CD8-positive, alpha-beta memory T cell (primary cell): ENCODE results near the gene ZNF480. TPM values are rescaled to one million over a fixed set of nuclear protein-coding genes. Genes with fewer than 3 reads are reported as not detected.
"Not testable (repeated sequence)": the region's sequence is repeated elsewhere in the genome, so short reads cannot be mapped to it uniquely, and the experiment has no call there.

Experiments used
- CTCF ChIA-PET: fragments of 350-600 bp; sonication (Branson Sonifier 250); formaldehyde crosslinking; loops from one replicate; lab custom pipeline; 2021; ENCODE audit warnings: antibody characterized with exemption; lab: Charles Lee
- POLR2A ChIA-PET: fragments of 350-600 bp; sonication (Branson Sonifier 250); formaldehyde crosslinking; loops from one replicate; lab custom pipeline; 2021; ENCODE audit warnings: antibody characterized with exemption; lab: Charles Lee
- DNase-seq, 5 donors: peaks; one replicate each; pipeline versions ENCODE4 v3.0.0 to v3.0.0-alpha.2; 2020 to 2022; ENCODE audit warnings: mixed read lengths in 1 of 5
- H3K27ac ChIP-seq: one replicate; pipeline ENCODE4 v1.7.0; 2013; ENCODE audit warnings: low read depth, mild to moderate bottlenecking, low read length, moderate library complexity
- H3K27me3 ChIP-seq: 2 replicates; pipeline ENCODE4 v1.7.0; 2013; ENCODE audit warnings: low read length, mild to moderate bottlenecking; ENCODE audit not compliant: insufficient read depth, poor library complexity, severe bottlenecking
- H3K36me3 ChIP-seq: 2 replicates; pipeline ENCODE4 v1.7.0; 2013; ENCODE audit warnings: mild to moderate bottlenecking, low read length, moderate library complexity; ENCODE audit not compliant: insufficient read depth
- H3K4me1 ChIP-seq: 2 replicates; pipeline ENCODE4 v1.7.0; 2013; ENCODE audit warnings: mild to moderate bottlenecking, low read length, moderate library complexity; ENCODE audit not compliant: insufficient read depth
- H3K4me3 ChIP-seq: 2 replicates; pipeline ENCODE4 v1.7.0; 2013; ENCODE audit warnings: mild to moderate bottlenecking, low read length
- H3K9me3 ChIP-seq: 2 replicates; pipeline ENCODE4 v1.7.0; 2013; ENCODE audit warnings: mild to moderate bottlenecking, low read length
- H3K27ac Mint-ChIP-seq, 8 donors: one replicate each; pipeline ENCODE4 v1.8.0; 2020 to 2021; ENCODE audit warnings: mixed read lengths in 8 of 8, mild to moderate bottlenecking in 6 of 8, inconsistent platforms in 3 of 8, moderate library complexity in 3 of 8
- H3K27me3 Mint-ChIP-seq, 2 donors: one replicate each; pipeline ENCODE4 v1.8.0; 2020 to 2021; ENCODE audit warnings: mixed read lengths in 2 of 2, mild to moderate bottlenecking in 1 of 2, moderate library complexity in 1 of 2
- H3K36me3 Mint-ChIP-seq, 3 donors: one replicate each; pipeline ENCODE4 v1.8.0; 2020 to 2021; ENCODE audit warnings: mixed read lengths in 3 of 3, inconsistent platforms in 1 of 3, mild to moderate bottlenecking in 1 of 3
- H3K4me1 Mint-ChIP-seq, 3 donors: one replicate each; pipeline ENCODE4 v1.8.0; 2020 to 2021; ENCODE audit warnings: mixed read lengths in 3 of 3, inconsistent platforms in 1 of 3, mild to moderate bottlenecking in 1 of 3
- H3K4me3 Mint-ChIP-seq, 7 donors: one replicate each; pipeline ENCODE4 v1.8.0; 2020 to 2021; ENCODE audit warnings: mixed read lengths in 7 of 7, mild to moderate bottlenecking in 6 of 7, moderate library complexity in 4 of 7, inconsistent platforms in 2 of 7
- H3K9me3 Mint-ChIP-seq, 5 donors: one replicate each; pipeline ENCODE4 v1.8.0; 2020 to 2022; ENCODE audit warnings: mixed read lengths in 5 of 5, mild to moderate bottlenecking in 3 of 5, moderate library complexity in 2 of 5, inconsistent platforms in 1 of 5
- polyA plus RNA-seq: library from polyadenylated mRNA; unstranded; fragments of 300-500 nt; fragmentation: Illumina TruSeq; gene quantifications from one replicate; pipeline ENCODE4 v1.2.3, GENCODE V29; 2021
- total RNA-seq, 2 experiments: library from RNA; stranded (reverse); gene quantifications; one replicate each; pipeline ENCODE4 v1.2.3, GENCODE V29; 2021

ZNF480 gene
- total and polyA plus RNA-seq, 3 experiments from 2014 or later = 5.6 to 28.0 (median 6.6) TPM

GRCh38 chr19:52274191-52274590, 22.8 kb upstream of the ZNF480 start:
- peaks cover 22% of the 10 kb centered on the region for H3K4me1 ChIP-seq
- peaks cover 33% of the 10 kb centered on the region for H3K36me3 ChIP-seq
- CTCF ChIA-PET = no interaction called here
- no peak overlapping the region for H3K4me3 ChIP-seq
- H3K9me3 ChIP-seq = peaks cover 9% of the 10 kb centered on the region
- Mint-ChIP-seq H3K4me1 (peaks cover 76 to 93% (median 89%) of the 10 kb centered on the region in 3 donors), H3K27me3 (no peaks in the 10 kb centered on the region), H3K4me3 (peak overlapping the region in 6 of 7 donors; percentile 2 to 53 (median 28)), H3K27ac (peak overlapping the region in 1 of 8 donors; percentile 6), H3K9me3 (peaks cover 0 to 27% (median 4%) of the 10 kb centered on the region in 5 donors), H3K36me3 (peaks cover 28 to 73% (median 52%) of the 10 kb centered on the region in 3 donors)
- no peak for DNase-seq
- H3K27ac ChIP-seq = no peak overlapping the region
- no peaks in the 10 kb centered on the region for H3K27me3 ChIP-seq
- POLR2A ChIA-PET = no interaction called here

GRCh38 chr19:52275988-52276387, 21.0 kb upstream of the ZNF480 start:
- Histone ChIP-seq H3K9me3 (peaks cover 9% of the 10 kb centered on the region), H3K36me3 (peaks cover 27% of the 10 kb centered on the region), H3K27ac (no peak overlapping the region), H3K4me3 (peak overlapping the region; percentile 30), H3K27me3 (no peaks in the 10 kb centered on the region), H3K4me1 (peaks cover 15% of the 10 kb centered on the region)
- ChIA-PET CTCF (no interaction called here), POLR2A (no interaction called here)
- H3K9me3 Mint-ChIP-seq = peaks cover 0 to 32% (median 7%) of the 10 kb centered on the region in 5 donors
- no peaks in the 10 kb centered on the region for H3K27me3 Mint-ChIP-seq
- H3K27ac Mint-ChIP-seq = no peak overlapping the region
- peaks cover 26 to 67% (median 55%) of the 10 kb centered on the region in 3 donors for H3K36me3 Mint-ChIP-seq
- peak overlapping the region in 3 of 7 donors; percentile 32 to 72 (median 39) for H3K4me3 Mint-ChIP-seq
- DNase-seq = no peak
- peaks cover 66 to 85% (median 79%) of the 10 kb centered on the region in 3 donors for H3K4me1 Mint-ChIP-seq

GRCh38 chr19:52277471-52277870, 19.5 kb upstream of the ZNF480 start:
- Histone ChIP-seq H3K27me3 (no peaks in the 10 kb centered on the region), H3K4me1 (peaks cover 8% of the 10 kb centered on the region), H3K36me3 (peaks cover 27% of the 10 kb centered on the region), H3K27ac (no peak overlapping the region), H3K4me3 (no peak overlapping the region), H3K9me3 (peaks cover 9% of the 10 kb centered on the region)
- DNase-seq = no peak
- peaks cover 29 to 68% (median 64%) of the 10 kb centered on the region in 3 donors for H3K36me3 Mint-ChIP-seq
- peak overlapping the region in 3 of 7 donors; percentile 37 to 55 (median 41) for H3K4me3 Mint-ChIP-seq
- CTCF ChIA-PET = no interaction called here
- H3K4me1 Mint-ChIP-seq = peaks cover 63 to 83% (median 66%) of the 10 kb centered on the region in 3 donors
- no peaks in the 10 kb centered on the region for H3K27me3 Mint-ChIP-seq
- H3K9me3 Mint-ChIP-seq = peaks cover 0 to 42% (median 7%) of the 10 kb centered on the region in 5 donors
- H3K27ac Mint-ChIP-seq = peak overlapping the region in 1 of 8 donors; percentile 38
- POLR2A ChIA-PET = no interaction called here

GRCh38 chr19:52286256-52286655, 10.7 kb upstream of the ZNF480 start:
- peak overlapping the region in 1 of 8 donors; percentile 82 for H3K27ac Mint-ChIP-seq
- Histone ChIP-seq H3K9me3 (peaks cover 21% of the 10 kb centered on the region), H3K27ac (no peak overlapping the region), H3K27me3 (no peaks in the 10 kb centered on the region), H3K4me1 (no peaks in the 10 kb centered on the region), H3K4me3 (no peak overlapping the region), H3K36me3 (peaks cover 68% of the 10 kb centered on the region)
- H3K36me3 Mint-ChIP-seq = peaks cover 48 to 83% (median 81%) of the 10 kb centered on the region in 3 donors
- ChIA-PET CTCF (no interaction called here), POLR2A (no interaction called here)
- H3K27me3 Mint-ChIP-seq = no peaks in the 10 kb centered on the region
- DNase-seq = no peak
- H3K4me1 Mint-ChIP-seq = peaks cover 5 to 12% (median 8%) of the 10 kb centered on the region in 3 donors
- peaks cover 0 to 57% (median 4%) of the 10 kb centered on the region in 5 donors for H3K9me3 Mint-ChIP-seq
- H3K4me3 Mint-ChIP-seq = no peak overlapping the region

GRCh38 chr19:52291781-52292180, 5.2 kb upstream of the ZNF480 start:
- peaks cover 26% of the 10 kb centered on the region for H3K36me3 ChIP-seq
- H3K36me3 Mint-ChIP-seq = peaks cover 25 to 41% (median 40%) of the 10 kb centered on the region in 3 donors

GRCh38 chr19:52292946-52293345, 4.0 kb upstream of the ZNF480 start:
- DNase-seq, H3K9me3 ChIP-seq, H3K27ac Mint-ChIP-seq, H3K27me3 ChIP-seq, CTCF ChIA-PET, H3K4me1 ChIP-seq, H3K27ac ChIP-seq, H3K4me3 ChIP-seq, H3K4me3 Mint-ChIP-seq, H3K27me3 Mint-ChIP-seq: not testable (repeated sequence)
- Mint-ChIP-seq H3K9me3 (peaks cover 6 to 47% (median 14%) of the 10 kb centered on the region in 5 donors), H3K4me1 (peaks cover 13 to 15% (median 15%) of the 10 kb centered on the region in 3 donors), H3K36me3 (peaks cover 18 to 40% (median 39%) of the 10 kb centered on the region in 3 donors)
- peaks cover 19% of the 10 kb centered on the region for H3K36me3 ChIP-seq
- POLR2A ChIA-PET = interaction anchor here (0.6 kb wide), 1 partner anchor 21 kb away, joined by 5 read pairs; no protein-coding TSS in a partner anchor

More at GRCh38 chr19:52291781-52292180, 5.2 kb upstream of the ZNF480 start:
- ChIA-PET POLR2A (no interaction called here), CTCF (no interaction called here)
- Mint-ChIP-seq H3K27me3 (no peaks in the 10 kb centered on the region), H3K9me3 (peaks cover 5 to 50% (median 14%) of the 10 kb centered on the region in 5 donors), H3K4me3 (no peak overlapping the region), H3K4me1 (peaks cover 4 to 11% (median 6%) of the 10 kb centered on the region in 3 donors), H3K27ac (peak overlapping the region in 1 of 8 donors; percentile 69)
- Histone ChIP-seq H3K27ac (no peak overlapping the region), H3K27me3 (no peaks in the 10 kb centered on the region), H3K4me1 (peaks cover 5% of the 10 kb centered on the region), H3K9me3 (peaks cover 9% of the 10 kb centered on the region), H3K4me3 (no peak overlapping the region)
- DNase-seq = no peak

- Mint-ChIP-seq H3K4me1 (peaks cover 20 to 36% (median 31%) of the 10 kb centered on the region in 3 donors), H3K9me3 (peaks cover 5 to 46% (median 24%) of the 10 kb centered on the region in 5 donors), H3K36me3 (peaks cover 24 to 46% (median 44%) of the 10 kb centered on the region in 3 donors), H3K27ac (peak overlapping the region in 7 of 8 donors; percentile 42 to 97 (median 68)), H3K4me3 (peak overlapping the region; percentile 83 to 98 (median 92)), H3K27me3 (no peaks in the 10 kb centered on the region)
- ChIA-PET POLR2A (interaction anchor here (0.6 kb wide), 1 partner anchor 47 kb away, joined by 5 read pairs; no protein-coding TSS in a partner anchor), CTCF (no interaction called here)
- peaks cover 4% of the 10 kb centered on the region for H3K9me3 ChIP-seq
- no peak for DNase-seq
- H3K4me3 ChIP-seq = peak overlapping the region; percentile 79
- peaks cover 16% of the 10 kb centered on the region for H3K4me1 ChIP-seq
- H3K27me3 ChIP-seq = no peaks in the 10 kb centered on the region
- peaks cover 23% of the 10 kb centered on the region for H3K36me3 ChIP-seq
- peak overlapping the region; percentile 38 for H3K27ac ChIP-seq
Observed at GRCh38 chr19:52296400-52296772, 583 bp upstream of the ZNF480 start.
